ENCODE measurements around the gene PAQR5.
"Not testable (repeated sequence)": the region's sequence is repeated elsewhere in the genome, so short reads cannot be mapped to it uniquely, and the experiment has no call there.

The PAQR5 gene

GRCh38 chr15:69299943-69300588, 1.4 kb downstream of the PAQR5 start:
- TF ChIP-seq CTCF (IDR thresholded peaks at IDR 0.05; ENCODE audit: low read depth, low read length, missing control alignments), result no peak
- H3K4me3 ChIP-seq (replicated peaks; ENCODE audit: low read depth, low read length), result peak overlapping the region; percentile 53
- DNase-seq (ENCODE audit: extremely low read depth, low read depth), result no peak

- DNase-seq (ENCODE audit: extremely low read depth, low read depth); H3K4me3 ChIP-seq (replicated peaks; ENCODE audit: low read depth, low read length): not testable (repeated sequence)
Observed at GRCh38 chr15:69301101-69301500, 2.4 kb downstream of the PAQR5 start.

- not testable (repeated sequence) for DNase-seq (ENCODE audit: extremely low read depth, low read depth); H3K4me3 ChIP-seq (replicated peaks; ENCODE audit: low read depth, low read length)
Observed at GRCh38 chr15:69302087-69302486, 3.4 kb downstream of the PAQR5 start.

GRCh38 chr15:69302929-69303328, 4.2 kb downstream of the PAQR5 start:
- no peak overlapping the region for H3K4me3 ChIP-seq (replicated peaks; ENCODE audit: low read depth, low read length)
- no peak for TF ChIP-seq CTCF (IDR thresholded peaks at IDR 0.05; ENCODE audit: low read depth, low read length, missing control alignments)
- DNase-seq (ENCODE audit: extremely low read depth, low read depth), result no peak

- no peak overlapping the region for H3K4me3 ChIP-seq (replicated peaks; ENCODE audit: low read depth, low read length)
- no peak for DNase-seq (ENCODE audit: extremely low read depth, low read depth)
- peak; percentile 27 for TF ChIP-seq CTCF (IDR thresholded peaks at IDR 0.05; ENCODE audit: low read depth, low read length, missing control alignments)
Observed at GRCh38 chr15:69303337-69304181, 4.8 kb downstream of the PAQR5 start.

GRCh38 chr15:69304182-69304545, 5.5 kb downstream of the PAQR5 start:
- DNase-seq (ENCODE audit: extremely low read depth, low read depth), result no peak
- TF ChIP-seq CTCF (IDR thresholded peaks at IDR 0.05; ENCODE audit: low read depth, low read length, missing control alignments), result no peak
- no peak overlapping the region for H3K4me3 ChIP-seq (replicated peaks; ENCODE audit: low read depth, low read length)

- DNase-seq (ENCODE audit: extremely low read depth, low read depth), result peak; percentile 77
- no peak overlapping the region for H3K4me3 ChIP-seq (replicated peaks; ENCODE audit: low read depth, low read length)
- TF ChIP-seq CTCF (IDR thresholded peaks at IDR 0.05; ENCODE audit: low read depth, low read length, missing control alignments), result no peak
Observed at GRCh38 chr15:69305204-69305931, 6.7 kb downstream of the PAQR5 start.

Measured in HFF-Myc (cell line).